ENCODE data around the gene MYO1E. TPM values are rescaled to one million over a fixed set of nuclear protein-coding genes. Genes with fewer than 3 reads are reported as not detected.

The MYO1E gene
- polyA plus RNA-seq, 1 donor from 2014 or later, result 0.38 TPM

- Histone ChIP-seq H3K4me2 (ENCODE audit: low read length) (no peak overlapping the region), H3K79me2 (replicated peaks; ENCODE audit: insufficient read depth, low read length) (no peaks in the 10 kb centered on the region), H3K27me3 (ENCODE audit: insufficient read depth, low read depth, low read length) (no peaks in the 10 kb centered on the region), H4K20me1 (ENCODE audit: insufficient read depth) (no peaks in the 10 kb centered on the region), H3K27ac (ENCODE audit: low read length) (no peak overlapping the region), H3F3A (ENCODE audit: insufficient read depth, low read length, poor library complexity, severe bottlenecking) (no peaks in the 10 kb centered on the region), H3K9me3 (ENCODE audit: low read length) (no peaks in the 10 kb centered on the region), H2AFZ (ENCODE audit: low read depth, low read length) (no peak overlapping the region), H3K9me2 (ENCODE audit: insufficient read depth, low read length) (no peaks in the 10 kb centered on the region), H3K9ac (ENCODE audit: low read length) (no peak overlapping the region), H3K4me3 (ENCODE audit: low read length) (no peak overlapping the region), H3K36me3 (ENCODE audit: insufficient read depth, low read length) (no peaks in the 10 kb centered on the region)
- no peak for TF ChIP-seq SMC3 (conservative IDR thresholded peaks at IDR 0.05; ENCODE audit: poor library complexity)
- no peak for TF ChIP-seq MXI1 (conservative IDR thresholded peaks at IDR 0.05; ENCODE audit: poor library complexity, severe bottlenecking)
- no peak for TF ChIP-seq REST (IDR thresholded peaks at IDR 0.05; ENCODE audit: borderline replicate concordance)
- no peak for TF ChIP-seq EP300 (conservative IDR thresholded peaks at IDR 0.05; ENCODE audit: poor library complexity, severe bottlenecking)
- TF ChIP-seq POLR2AphosphoS5 (IDR thresholded peaks at IDR 0.05), result no peak
- TF ChIP-seq CTCF (IDR thresholded peaks at IDR 0.05; ENCODE audit: poor library complexity, severe bottlenecking), result no peak
These were observed 44.7 kb downstream of the MYO1E start for GRCh38 chr15:59327942-59328341.

GRCh38 chr15:59326856-59327255 lies 45.8 kb downstream of the MYO1E start:
- H3K4me2 ChIP-seq (ENCODE audit: low read length), result no peak overlapping the region
- no peaks in the 10 kb centered on the region for H3F3A ChIP-seq (ENCODE audit: insufficient read depth, low read length, poor library complexity, severe bottlenecking)
- H3K9ac ChIP-seq (ENCODE audit: low read length), result no peak overlapping the region
- H2AFZ ChIP-seq (ENCODE audit: low read depth, low read length), result no peak overlapping the region
- H3K9me3 ChIP-seq (ENCODE audit: low read length), result no peaks in the 10 kb centered on the region
- H3K4me3 ChIP-seq (ENCODE audit: low read length), result no peak overlapping the region
- no peak for TF ChIP-seq EZH2 (IDR thresholded peaks at IDR 0.05; ENCODE audit: borderline replicate concordance, insufficient read depth, low read length, poor library complexity, severe bottlenecking)
- no peak for TF ChIP-seq MXI1 (conservative IDR thresholded peaks at IDR 0.05; ENCODE audit: poor library complexity, severe bottlenecking)
- no peak for TF ChIP-seq TAF1 (IDR thresholded peaks at IDR 0.05; ENCODE audit: low read depth)
- TF ChIP-seq EP300 (conservative IDR thresholded peaks at IDR 0.05; ENCODE audit: poor library complexity, severe bottlenecking), result no peak
- TF ChIP-seq SMC3 (conservative IDR thresholded peaks at IDR 0.05; ENCODE audit: poor library complexity), result no peak
- TF ChIP-seq RAD21 (conservative IDR thresholded peaks at IDR 0.05), result no peak
- no peak for TF ChIP-seq POLR2AphosphoS5 (IDR thresholded peaks at IDR 0.05)
- TF ChIP-seq REST (IDR thresholded peaks at IDR 0.05; ENCODE audit: borderline replicate concordance), result no peak
- no peak for TF ChIP-seq CTCF (IDR thresholded peaks at IDR 0.05; ENCODE audit: poor library complexity, severe bottlenecking)
- H3K27me3 ChIP-seq (ENCODE audit: insufficient read depth, low read depth, low read length), result no peaks in the 10 kb centered on the region
- H3K27ac ChIP-seq (ENCODE audit: low read length), result no peak overlapping the region
- H4K20me1 ChIP-seq (ENCODE audit: insufficient read depth), result no peaks in the 10 kb centered on the region
- no peaks in the 10 kb centered on the region for H3K36me3 ChIP-seq (ENCODE audit: insufficient read depth, low read length)
- H3K79me2 ChIP-seq (replicated peaks; ENCODE audit: insufficient read depth, low read length), result no peaks in the 10 kb centered on the region
- no peaks in the 10 kb centered on the region for H3K9me2 ChIP-seq (ENCODE audit: insufficient read depth, low read length)
